Measurements from ENCODE around the gene CMC1.

CMC1 gene

DNA sequence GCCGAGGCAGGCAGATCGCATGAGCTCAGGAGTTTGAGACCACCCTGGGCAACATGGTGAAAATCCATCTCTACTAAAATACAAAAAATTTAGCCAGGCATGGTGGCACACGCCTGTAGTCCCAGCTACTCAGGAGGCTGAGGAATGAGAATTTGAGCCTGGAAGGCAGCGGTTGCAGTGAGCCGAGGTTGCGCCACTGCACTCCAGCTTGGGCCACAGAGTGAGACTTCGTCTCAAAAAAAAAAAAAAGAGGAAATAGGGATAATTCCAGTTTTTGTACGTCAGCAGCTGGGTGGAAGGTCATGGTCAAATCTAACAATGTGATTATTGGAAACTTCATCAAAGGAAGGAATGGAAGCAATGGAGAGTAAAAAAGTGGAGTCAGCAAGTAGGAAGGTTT lies 3.1 kb downstream of the CMC1 start:
- Histone ChIP-seq H3K4me2 (ENCODE audit: low read length) (no peak overlapping the region), H4K20me1 (ENCODE audit: insufficient read depth, low read length) (peaks cover 4% of the 10 kb centered on the region), H3K9me3 (ENCODE audit: insufficient read depth, low read length) (no peaks in the 10 kb centered on the region), H3K36me3 (replicated peaks; ENCODE audit: low read depth, low read length) (peaks cover 5% of the 10 kb centered on the region), H3K9ac (ENCODE audit: low read length) (no peak overlapping the region), H3K27me3 (ENCODE audit: low read depth, low read length) (no peaks in the 10 kb centered on the region), H2AFZ (ENCODE audit: low read depth, low read length) (no peak overlapping the region), H3K79me2 (ENCODE audit: low read length) (peaks cover 77% of the 10 kb centered on the region), H3K4me1 (ENCODE audit: low read length) (peaks cover 23% of the 10 kb centered on the region), H3K4me3 (ENCODE audit: low read length) (no peak overlapping the region), H3K27ac (ENCODE audit: low read length) (no peak overlapping the region)
- TF ChIP-seq EZH2phosphoT487 (IDR thresholded peaks at IDR 0.05; ENCODE audit: low read depth) = no peak
- TF ChIP-seq, protein P1, sequence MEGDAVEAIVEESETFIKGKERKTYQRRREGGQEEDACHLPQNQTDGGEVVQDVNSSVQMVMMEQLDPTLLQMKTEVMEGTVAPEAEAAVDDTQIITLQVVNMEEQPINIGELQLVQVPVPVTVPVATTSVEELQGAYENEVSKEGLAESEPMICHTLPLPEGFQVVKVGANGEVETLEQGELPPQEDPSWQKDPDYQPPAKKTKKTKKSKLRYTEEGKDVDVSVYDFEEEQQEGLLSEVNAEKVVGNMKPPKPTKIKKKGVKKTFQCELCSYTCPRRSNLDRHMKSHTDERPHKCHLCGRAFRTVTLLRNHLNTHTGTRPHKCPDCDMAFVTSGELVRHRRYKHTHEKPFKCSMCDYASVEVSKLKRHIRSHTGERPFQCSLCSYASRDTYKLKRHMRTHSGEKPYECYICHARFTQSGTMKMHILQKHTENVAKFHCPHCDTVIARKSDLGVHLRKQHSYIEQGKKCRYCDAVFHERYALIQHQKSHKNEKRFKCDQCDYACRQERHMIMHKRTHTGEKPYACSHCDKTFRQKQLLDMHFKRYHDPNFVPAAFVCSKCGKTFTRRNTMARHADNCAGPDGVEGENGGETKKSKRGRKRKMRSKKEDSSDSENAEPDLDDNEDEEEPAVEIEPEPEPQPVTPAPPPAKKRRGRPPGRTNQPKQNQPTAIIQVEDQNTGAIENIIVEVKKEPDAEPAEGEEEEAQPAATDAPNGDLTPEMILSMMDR (IDR thresholded peaks at IDR 0.05; ENCODE audit: low read depth, low read length) = no peak

DNA sequence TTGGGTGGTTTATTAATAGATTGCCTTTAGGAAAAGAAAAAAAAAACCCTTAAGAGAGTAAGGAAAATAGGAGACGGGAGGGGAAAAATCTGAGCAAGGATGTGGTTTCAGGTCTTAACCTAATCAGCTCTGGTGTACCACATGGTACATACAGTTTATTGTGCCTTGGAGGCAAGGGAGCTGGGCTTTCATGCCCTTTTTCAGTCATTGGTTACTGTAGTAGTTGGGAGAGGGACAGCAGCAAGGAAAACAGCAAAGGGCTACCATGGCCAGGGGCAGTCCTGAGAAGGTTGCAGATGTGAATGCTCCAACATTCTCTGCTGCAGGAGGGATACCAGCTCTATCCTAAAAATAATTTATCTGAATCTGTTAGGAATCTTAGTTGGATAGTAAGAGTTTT lies 5.9 kb downstream of the CMC1 start:
- no peak overlapping the region for H3K4me3 ChIP-seq (ENCODE audit: low read length)
- no peaks in the 10 kb centered on the region for H3K27me3 ChIP-seq (ENCODE audit: low read depth, low read length)
- peaks cover 17% of the 10 kb centered on the region for H4K20me1 ChIP-seq (ENCODE audit: insufficient read depth, low read length)
- no peak overlapping the region for H2AFZ ChIP-seq (ENCODE audit: low read depth, low read length)
- H3K9ac ChIP-seq (ENCODE audit: low read length) = no peak overlapping the region
- H3K4me1 ChIP-seq (ENCODE audit: low read length) = peaks cover 23% of the 10 kb centered on the region
- TF ChIP-seq EZH2phosphoT487 (IDR thresholded peaks at IDR 0.05; ENCODE audit: low read depth) = no peak
- TF ChIP-seq, protein P1 (IDR thresholded peaks at IDR 0.05; ENCODE audit: low read depth, low read length) = no peak
- H3K4me2 ChIP-seq (ENCODE audit: low read length) = no peak overlapping the region
- H3K36me3 ChIP-seq (replicated peaks; ENCODE audit: low read depth, low read length) = peaks cover 5% of the 10 kb centered on the region
- peaks cover 95% of the 10 kb centered on the region for H3K79me2 ChIP-seq (ENCODE audit: low read length)
- no peaks in the 10 kb centered on the region for H3K9me3 ChIP-seq (ENCODE audit: insufficient read depth, low read length)
- no peak overlapping the region for H3K27ac ChIP-seq (ENCODE audit: low read length)

DNA sequence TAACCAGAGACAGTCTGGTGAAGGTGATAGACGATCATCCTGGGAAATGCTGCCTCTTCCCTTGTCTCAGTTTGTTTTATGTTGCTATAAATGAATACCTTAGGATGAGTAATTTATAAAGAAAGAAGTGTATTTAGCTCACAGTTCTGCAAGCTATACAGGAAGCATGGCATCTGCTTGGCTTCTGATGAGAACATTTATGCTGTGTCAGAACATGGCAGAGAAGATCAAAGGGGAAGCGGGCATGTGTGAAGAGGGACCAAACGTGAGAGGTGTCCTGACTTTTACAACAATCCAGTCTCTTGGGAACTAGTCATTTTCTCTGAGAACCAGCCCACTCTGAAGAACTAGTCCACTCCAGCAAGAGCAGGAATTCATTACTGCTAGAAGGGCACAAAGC lies 9.6 kb downstream of the CMC1 start:
- H3K4me2 ChIP-seq (ENCODE audit: low read length) = no peak overlapping the region
- H3K79me2 ChIP-seq (ENCODE audit: low read length) = peaks cover 67% of the 10 kb centered on the region
- peaks cover 17% of the 10 kb centered on the region for H4K20me1 ChIP-seq (ENCODE audit: insufficient read depth, low read length)
- H3K36me3 ChIP-seq (replicated peaks; ENCODE audit: low read depth, low read length) = peaks cover 3% of the 10 kb centered on the region
- no peak overlapping the region for H3K9ac ChIP-seq (ENCODE audit: low read length)
- H3K4me3 ChIP-seq (ENCODE audit: low read length) = no peak overlapping the region
- H3K4me1 ChIP-seq (ENCODE audit: low read length) = peaks cover 14% of the 10 kb centered on the region
- no peak overlapping the region for H2AFZ ChIP-seq (ENCODE audit: low read depth, low read length)
- H3K27ac ChIP-seq (ENCODE audit: low read length) = no peak overlapping the region
- H3K27me3 ChIP-seq (ENCODE audit: low read depth, low read length) = no peaks in the 10 kb centered on the region
- no peaks in the 10 kb centered on the region for H3K9me3 ChIP-seq (ENCODE audit: insufficient read depth, low read length)
- TF ChIP-seq, protein P1 (IDR thresholded peaks at IDR 0.05; ENCODE audit: low read depth, low read length) = no peak
- no peak for TF ChIP-seq EZH2phosphoT487 (IDR thresholded peaks at IDR 0.05; ENCODE audit: low read depth)

DNA sequence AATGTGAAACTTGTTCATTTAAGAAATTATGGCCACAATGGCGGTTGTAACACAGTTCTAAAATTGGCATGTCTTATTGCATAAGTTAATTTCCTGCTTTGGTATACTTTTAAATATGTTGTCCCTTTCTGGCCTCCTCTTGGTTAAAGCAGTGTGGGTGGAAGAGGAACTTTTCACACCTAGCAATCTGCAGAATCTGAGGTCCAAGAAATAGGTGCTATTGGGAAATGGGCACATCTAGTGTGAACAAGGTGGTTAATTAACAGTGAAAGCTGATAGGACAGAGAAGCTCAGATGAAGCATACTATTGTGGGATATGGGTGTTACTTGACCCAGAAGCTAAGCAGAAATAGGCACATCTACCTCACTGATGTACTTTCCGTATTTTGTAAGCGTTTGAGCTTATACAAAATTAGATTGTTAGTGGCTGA lies 10.6 kb downstream of the CMC1 start:
- Histone ChIP-seq H3K9me3 (ENCODE audit: insufficient read depth, low read length) (no peaks in the 10 kb centered on the region), H3K79me2 (ENCODE audit: low read length) (peaks cover 57% of the 10 kb centered on the region), H3K4me3 (ENCODE audit: low read length) (no peak overlapping the region), H3K4me2 (ENCODE audit: low read length) (no peak overlapping the region), H3K36me3 (replicated peaks; ENCODE audit: low read depth, low read length) (no peaks in the 10 kb centered on the region), H2AFZ (ENCODE audit: low read depth, low read length) (no peak overlapping the region), H3K4me1 (ENCODE audit: low read length) (peaks cover 14% of the 10 kb centered on the region), H3K27me3 (ENCODE audit: low read depth, low read length) (no peaks in the 10 kb centered on the region), H3K9ac (ENCODE audit: low read length) (no peak overlapping the region), H4K20me1 (ENCODE audit: insufficient read depth, low read length) (peaks cover 17% of the 10 kb centered on the region), H3K27ac (ENCODE audit: low read length) (no peak overlapping the region)
- TF ChIP-seq EZH2phosphoT487 (IDR thresholded peaks at IDR 0.05; ENCODE audit: low read depth) = no peak
- TF ChIP-seq, protein P1 (IDR thresholded peaks at IDR 0.05; ENCODE audit: low read depth, low read length) = no peak

Measured in OCI-LY3 (cell line).